Measurements from ENCODE around the gene CEPT1.
A peak's percentile ranks its signal among the peaks of the same experiment; 100 is the strongest.
"Not testable (repeated sequence)": the region's sequence is repeated elsewhere in the genome, so short reads cannot be mapped to it uniquely, and the experiment has no call there.

Gene CEPT1

DNA sequence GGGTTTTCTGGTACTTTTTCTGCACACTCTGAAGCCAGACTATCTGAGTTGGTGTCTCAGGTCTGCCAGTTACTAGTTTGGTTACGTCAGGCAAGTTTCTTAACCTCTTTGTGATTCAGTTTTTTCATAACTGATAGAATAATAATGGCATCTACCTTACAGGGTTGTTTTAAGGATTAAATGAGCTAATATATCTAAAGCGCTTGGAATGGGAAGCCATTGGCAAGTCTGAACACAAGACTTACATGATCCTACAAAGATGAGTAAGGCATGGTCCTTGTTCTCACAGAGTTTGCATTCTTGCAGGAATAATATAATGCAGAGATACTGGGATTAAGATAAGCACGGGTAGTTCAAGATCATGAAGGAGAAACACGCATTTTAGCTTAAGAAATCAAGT, 69.6 kb downstream of the CEPT1 start:
- no peak for DNase-seq (ENCODE audit: low spot score)

DNA sequence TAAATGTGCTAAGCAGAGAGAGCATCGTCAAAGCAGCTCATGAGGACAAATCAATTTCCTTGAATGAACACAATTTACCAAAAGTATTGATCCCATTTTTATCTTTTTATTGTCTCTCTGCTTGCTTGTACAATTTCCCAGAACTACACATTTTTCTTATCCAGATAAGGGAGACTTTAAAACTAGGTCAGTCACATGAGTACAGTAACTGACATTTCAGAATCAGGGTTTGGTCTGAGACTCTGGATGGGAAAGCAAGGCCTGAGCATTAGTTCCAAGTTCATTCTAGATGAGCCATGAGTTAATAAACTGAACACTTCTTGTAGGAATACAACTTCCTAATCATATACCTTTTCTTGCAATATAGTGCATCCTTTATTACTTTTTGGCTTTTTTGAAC, 71.9 kb downstream of the CEPT1 start:
- DNase-seq (ENCODE audit: low spot score), result no peak

DNA sequence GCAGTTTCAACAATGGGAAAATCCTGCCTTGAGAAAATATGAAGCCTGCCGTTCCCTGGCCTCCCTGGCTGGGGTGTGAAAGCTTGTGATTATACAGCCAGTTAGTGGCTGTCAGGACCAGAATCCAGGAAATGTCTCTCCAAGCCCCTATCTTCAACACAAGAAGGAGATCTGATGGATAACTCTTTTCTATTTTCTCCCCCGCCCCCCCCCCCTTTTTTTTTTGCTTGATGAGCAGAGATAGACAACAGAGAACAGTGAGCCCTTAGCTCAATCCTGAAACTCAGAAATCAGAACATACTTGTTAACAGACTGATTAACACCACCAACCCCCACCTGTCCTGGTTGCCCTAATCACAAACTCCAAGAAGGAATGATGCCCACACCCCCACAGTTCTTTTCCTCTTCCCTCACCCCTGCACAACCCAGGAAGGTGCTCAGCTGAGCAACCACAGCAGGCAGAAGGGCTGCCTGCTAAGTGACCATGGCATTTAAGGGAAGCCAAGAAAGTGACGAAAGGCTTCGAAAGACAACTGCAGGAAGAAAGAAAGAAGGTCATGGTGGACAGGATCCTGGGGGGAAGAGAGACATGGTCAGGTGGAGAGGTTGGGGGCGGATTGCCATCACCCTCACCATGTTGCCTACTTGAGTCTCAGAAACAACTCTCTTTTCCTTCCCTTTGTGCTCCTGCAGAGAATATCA, 72.8 kb downstream of the CEPT1 start:
- DNase-seq (ENCODE audit: low spot score), result no peak

DNA sequence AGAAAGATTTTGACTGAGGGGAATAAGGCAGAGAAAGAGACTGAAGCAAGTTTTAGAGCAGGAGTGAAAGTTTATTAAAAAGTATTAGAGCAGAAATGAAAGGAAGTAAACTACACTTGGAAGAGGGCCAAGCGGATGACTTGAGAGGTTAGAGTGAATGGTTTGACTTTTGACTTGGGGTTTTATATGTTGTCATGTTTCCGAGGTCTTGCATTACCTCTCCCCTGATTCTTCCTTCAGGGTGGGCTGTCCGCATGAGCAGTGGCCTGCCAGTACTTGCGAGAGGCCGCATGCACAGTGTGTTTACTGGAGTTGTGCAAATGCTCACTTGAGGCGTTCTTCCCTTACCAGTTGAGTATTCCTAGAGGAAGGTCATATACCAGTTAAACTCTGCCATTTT, 73.4 kb downstream of the CEPT1 start:
- DNase-seq (ENCODE audit: low spot score), result no peak

GRCh38 chr1:111214074-111214801, 74.2 kb downstream of the CEPT1 start:
- DNase-seq (ENCODE audit: low spot score), result no peak

GRCh38 chr1:111214884-111215283, 74.9 kb downstream of the CEPT1 start:
- no peak for DNase-seq (ENCODE audit: low spot score)

DNA sequence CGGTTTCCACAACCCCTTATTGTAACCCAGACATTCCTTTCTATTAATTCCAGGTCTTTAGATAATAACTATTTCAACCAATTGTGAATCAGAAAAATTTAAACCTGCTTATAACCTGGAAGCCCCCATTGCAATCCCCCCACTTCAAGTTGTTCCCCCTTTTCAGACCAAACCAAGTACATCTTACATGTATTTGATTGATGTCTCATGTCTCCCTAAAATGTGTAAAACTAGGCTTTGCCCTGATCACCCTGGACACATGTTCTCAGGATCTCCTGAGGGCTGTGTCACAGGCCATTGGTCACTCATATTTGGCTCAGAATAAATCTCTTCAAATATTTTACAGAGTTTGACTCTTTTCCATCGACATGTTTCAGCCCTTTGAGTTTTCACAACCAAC, 75.3 kb downstream of the CEPT1 start:
- DNase-seq (ENCODE audit: low spot score), result not testable (repeated sequence)

DNA sequence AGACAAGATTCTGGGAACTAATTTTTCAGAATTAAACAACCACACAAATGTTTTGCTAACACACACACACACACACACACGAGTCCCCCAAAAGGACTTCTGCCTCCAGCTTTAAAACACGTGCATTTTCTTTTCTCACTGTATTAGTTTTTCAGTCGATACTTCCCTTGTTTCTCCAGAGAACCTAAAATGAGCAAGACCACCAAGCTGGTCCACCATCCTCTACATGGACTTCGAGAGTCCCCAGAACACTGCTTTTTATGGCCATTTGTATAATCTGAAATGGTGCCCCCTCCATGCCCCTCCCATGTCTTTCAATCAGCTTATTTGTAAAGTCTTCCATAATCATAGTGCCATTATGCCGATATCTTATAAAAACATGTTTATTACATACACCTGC, 76.7 kb downstream of the CEPT1 start:
- DNase-seq (ENCODE audit: low spot score), result no peak

DNA sequence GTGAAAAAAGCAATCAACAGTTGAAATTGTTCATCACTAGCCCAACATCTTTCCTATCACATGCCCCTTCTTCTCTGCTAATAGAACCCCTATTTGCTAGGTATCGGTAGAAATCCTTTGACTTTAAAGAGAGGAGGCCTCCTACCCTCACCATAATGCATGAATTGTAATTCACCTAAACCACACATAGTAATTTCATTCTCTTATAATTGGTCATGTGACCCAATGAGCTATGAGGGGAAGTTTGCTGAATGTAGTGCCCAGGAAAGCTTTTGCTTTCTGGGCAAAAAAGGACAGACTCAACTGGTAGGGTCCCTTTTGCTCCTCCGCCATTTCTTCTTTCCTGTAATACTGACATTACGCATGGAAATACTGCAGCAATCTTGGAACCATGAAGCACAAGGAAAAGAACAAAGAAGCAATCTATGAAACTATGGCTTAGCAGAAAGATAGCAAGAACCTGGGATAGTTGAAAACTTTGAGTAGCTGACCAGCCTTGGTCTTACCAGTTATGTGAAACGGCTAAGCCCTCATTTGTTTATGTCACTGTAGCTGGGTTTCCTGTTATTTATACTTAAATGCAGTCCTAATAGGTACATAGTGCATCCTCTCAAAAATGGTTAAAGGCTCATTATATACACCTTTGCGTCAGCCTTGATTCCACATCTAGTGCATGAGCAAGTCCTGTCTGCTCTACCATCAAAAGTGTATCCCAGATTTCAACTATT, 77.3 kb downstream of the CEPT1 start:
- DNase-seq (ENCODE audit: low spot score), result no peak

DNA sequence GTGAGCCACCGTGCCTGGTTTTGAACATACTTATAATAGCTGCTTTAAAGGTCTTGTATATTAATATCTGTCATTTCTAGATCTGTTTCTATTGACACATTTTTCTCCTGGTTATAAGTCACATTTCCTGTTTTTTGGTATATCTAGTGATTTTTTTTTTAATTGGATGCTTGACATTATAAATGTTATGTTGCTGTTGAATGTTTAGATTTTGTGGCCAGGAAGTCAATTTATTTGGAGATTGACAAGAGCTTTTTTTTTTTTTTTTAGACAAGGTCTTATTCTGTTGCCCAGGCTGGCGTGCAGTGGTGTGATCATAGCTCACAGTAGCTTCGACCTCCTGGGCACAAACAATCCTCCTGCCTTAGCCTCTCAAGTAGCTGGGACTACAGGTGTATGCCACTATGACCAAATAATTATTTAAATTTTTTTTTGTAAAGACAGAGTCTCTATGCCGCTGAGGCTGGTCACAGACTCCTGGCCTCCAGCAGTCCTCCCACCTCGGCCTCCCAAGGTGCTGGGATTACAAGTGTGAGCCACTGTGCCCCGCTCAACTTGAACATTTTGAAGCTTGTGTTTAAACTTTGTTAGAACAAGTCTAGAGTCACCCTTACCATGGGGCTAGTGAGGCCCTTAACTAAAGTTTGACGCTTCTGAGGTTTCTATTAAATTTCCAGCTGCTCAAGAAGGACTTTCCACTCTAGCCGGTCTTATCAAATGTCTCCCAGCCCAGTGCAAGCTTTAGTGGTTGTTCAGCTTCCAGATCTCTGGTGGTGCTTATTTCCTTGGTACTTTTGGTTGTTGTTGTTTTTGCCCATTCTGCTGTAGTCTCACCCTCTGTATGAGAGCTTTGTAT, 78.9 kb downstream of the CEPT1 start:
- no peak for DNase-seq (ENCODE audit: low spot score)

DNA sequence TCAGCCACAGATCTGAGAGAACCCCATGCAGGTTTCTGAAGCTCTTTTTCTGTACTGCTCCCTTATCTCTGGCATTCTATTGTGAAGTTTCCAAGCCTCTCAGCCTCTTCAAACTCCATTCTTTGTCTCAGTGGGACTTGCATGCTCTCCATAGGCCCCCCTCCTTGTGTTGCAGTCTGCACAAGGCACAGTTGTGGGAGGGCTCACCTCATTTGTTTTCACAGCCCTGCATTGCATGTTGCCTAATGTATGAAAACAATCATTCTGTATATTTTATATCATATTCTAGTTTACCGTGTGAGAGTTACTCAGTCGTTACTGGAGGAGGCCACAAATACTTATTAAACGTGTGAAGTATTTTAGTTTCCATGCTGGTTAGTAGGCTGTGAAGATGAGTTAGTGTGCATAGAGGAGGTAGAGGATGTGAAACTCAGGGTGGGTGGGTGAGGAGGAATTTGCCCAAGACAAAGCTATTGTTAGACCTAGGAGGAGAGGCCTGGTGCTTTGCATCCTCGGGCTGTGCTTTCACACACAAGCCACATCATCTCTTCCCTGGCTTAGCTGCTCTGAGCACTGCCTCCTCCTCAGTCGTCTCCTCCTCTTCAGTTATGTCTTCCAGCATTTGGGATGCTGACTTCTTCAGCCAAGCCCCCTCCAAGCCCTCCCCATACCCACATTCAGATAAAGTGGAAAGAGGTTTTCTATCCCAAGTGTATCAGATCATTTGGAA, 79.7 kb downstream of the CEPT1 start:
- DNase-seq (ENCODE audit: low spot score), result peak; percentile 73

- DNase-seq (ENCODE audit: low spot score), result no peak
Measured at GRCh38 chr1:111220302-111220890, 80.4 kb downstream of the CEPT1 start.

DNA sequence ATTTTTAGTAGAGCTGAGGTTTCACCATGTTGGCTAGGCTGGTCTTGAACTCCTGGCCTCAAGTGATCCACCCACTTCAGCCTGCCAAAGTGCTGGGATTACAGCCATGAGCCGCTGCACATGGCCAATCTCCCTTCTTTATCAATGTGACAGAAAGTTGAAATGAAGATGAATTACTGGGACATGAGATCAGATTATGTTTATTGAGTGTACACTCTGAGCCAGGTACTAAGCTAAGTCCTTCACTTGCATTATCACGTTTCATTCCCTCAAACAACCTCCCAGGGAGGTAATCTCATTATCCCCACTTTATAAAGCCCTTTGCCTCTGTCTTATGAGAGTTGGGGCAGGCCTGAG, 81.2 kb downstream of the CEPT1 start:
- no peak for DNase-seq (ENCODE audit: low spot score)

DNA sequence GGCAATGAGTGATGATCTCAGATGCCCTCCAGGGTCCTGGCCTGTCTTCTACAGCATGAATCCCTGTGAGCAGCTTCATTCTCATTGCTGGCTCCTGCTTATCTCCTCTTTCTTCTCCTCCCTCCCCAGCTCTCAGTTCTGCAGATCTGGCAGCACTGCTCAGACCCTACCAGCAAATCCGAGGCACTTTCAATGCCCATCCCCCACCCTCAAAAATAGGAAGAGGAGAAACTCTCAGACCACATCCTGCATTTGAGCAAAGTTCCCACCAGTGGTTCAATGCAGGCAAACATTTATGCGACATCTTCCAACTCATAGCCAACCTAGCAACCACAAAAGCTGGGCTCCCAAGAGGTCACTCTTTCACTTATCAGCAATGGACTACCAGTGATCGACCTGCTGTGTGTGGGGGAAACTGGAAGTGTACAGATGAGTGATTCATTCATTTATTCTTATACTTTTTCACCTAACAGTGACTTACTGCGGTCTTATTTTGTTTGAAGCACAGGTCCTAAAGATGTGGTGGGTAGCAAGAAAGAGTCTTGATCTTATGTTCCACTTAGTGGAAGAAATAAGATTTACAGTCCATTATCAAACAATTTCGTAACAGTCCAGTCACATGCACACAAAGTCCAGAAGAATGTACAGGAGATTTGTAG, 81.7 kb downstream of the CEPT1 start:
- peak; percentile 46 for DNase-seq (ENCODE audit: low spot score)

DNA sequence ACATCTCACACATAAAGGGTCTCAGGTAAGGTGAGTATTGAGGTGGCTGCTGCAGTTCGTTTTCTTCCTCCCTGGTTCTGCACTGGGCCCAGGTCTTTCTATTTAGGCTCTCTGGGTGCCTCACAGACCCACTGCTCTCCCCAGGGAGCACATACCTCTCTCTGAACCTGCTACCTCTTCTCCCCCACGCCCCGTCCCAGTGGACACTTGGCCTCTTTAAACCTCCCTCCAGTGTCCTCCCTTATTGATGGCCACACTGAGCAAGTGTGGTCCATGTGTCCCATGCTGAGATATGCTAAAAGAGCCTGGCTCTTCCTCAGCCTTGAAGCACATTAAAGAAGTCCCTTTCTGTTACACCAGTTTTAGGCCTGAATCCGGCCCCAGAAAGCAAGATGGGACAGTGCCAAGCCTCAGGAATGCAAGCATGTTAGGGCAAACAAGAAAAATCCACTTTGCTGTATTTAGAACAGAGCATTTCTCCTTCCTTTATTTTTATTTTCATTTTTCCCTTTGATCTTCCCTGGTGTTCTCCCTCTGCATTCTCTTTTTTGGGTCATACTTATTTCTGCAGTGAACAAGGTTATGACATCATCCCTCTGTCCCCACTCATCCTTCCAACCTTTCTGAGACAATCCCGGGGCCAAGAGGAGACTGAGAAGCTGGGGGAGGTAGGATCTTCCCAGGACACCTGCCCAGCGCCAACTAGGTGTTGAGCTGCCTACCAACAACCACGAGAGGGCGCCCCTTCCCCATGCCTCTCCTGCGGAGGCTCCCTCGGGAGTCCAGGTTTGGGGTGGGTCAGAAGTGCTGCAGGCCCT, 82.5 kb downstream of the CEPT1 start:
- DNase-seq (ENCODE audit: low spot score), result peak; percentile 85

GRCh38 chr1:111223126-111223685, 83.2 kb downstream of the CEPT1 start:
- DNase-seq (ENCODE audit: low spot score), result no peak

DNA sequence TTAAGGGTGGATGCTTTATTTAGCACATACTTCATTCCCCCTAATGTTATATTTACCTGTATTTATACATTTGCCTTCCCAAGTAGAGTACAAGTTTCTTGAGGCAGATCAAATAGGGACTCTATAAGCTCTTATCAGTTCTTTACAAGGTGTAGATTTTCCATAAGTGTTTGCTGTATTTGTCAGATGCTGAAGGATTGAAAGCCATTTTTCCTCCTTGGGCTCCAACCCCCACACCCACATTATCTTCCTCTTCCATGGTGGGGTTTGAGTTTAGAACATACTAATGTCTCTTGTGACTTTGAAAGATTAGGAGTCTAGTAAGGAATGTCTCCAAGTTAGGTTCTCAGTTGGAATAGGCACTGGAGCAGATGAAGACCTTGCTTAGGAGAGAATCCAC, 85.1 kb downstream of the CEPT1 start:
- no peak for DNase-seq (ENCODE audit: low spot score)

GRCh38 chr1:111225717-111226400, 85.8 kb downstream of the CEPT1 start:
- DNase-seq (ENCODE audit: low spot score), result no peak

DNA sequence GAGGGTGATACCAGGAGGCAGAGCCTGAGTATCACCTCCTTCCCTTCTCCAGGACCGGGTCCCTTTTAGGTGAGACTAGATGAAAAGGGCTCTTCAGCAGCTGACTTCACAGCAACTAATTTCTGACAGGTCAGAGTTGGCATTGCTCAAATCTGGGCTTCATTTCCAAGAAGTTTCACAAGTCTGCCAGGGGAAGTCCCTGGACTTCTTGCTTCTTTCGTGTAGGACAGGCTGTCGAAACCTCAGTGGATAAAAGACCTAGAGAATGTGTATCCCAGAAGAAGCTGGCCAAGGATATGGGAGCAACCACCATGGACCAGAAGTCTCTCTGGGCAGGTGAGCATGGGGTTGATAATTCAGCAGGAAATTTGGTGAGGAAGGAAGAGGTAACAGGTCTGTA, 87.4 kb downstream of the CEPT1 start, which contains the start of gene CHI3L2:
CHI3L2 (plus strand) TSS at position 280 of the 400 bp plus-strand sequence; CDS start at position 297, 17 bp downstream.
- no peak for DNase-seq (ENCODE audit: low spot score)
